ENCODE data around the gene GTSE1.

The GTSE1 gene

DNA sequence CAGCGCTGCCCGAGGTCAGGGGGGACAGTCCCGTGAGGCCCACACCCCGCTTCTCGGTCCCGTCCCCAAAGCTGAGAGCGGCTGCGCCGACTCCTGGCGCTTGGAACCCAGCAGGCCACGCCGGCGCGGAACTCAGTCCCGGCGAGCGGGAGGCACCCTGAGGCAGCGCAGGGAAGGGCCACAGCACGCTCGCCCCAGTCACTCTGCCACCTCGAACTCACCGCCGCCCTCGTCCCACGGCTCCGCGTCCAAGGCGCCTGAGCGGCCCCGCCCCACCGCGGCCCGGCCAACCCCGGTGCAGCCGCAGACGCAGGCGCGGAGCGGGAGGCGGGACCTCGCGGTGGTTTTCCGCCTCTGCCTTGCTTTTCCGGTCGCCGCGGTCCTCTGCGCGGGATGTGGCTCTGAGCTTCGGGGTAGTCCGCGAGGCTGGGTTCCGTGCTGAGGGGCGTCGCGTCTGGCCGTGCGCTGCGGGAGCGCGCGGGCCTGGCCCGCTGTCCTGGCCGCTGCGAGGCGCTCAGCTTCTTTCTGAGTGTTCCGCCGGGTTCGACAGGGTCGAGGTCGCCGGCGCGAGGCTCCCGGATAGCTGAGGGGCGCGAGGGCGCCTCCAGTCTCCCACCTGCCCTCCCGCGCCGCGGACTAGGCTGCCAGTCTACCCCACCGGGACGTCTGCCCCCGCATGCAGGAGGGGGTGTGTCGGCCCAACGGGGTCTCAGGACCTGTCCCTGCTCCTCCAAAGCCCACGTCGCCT, 46.5 kb upstream of the GTSE1 start, which contains the start of gene CDPF1:
Gene CDPF1 (minus strand): TSS at position 259 of the 748 bp plus-strand sequence. CDS start 2,009 bp downstream, outside the sequence.
- H3K9me2 ChIP-seq (replicated peaks; ENCODE audit: insufficient read depth, low read length), result no peaks in the 10 kb centered on the region
- H3K9me3 ChIP-seq (ENCODE audit: insufficient read depth, low read length), result no peaks in the 10 kb centered on the region
- peak within 1 kb of the TSS; percentile 53 for H3K4me2 ChIP-seq (ENCODE audit: low read depth, low read length, poor library complexity, severe bottlenecking)
- H3K9ac ChIP-seq (ENCODE audit: low read length), result peak within 1 kb of the TSS; percentile 87
- 0 out of 2 replicates have a peak, but pooled peaks cover 10% of the 10 kb centered on the region for H3F3A ChIP-seq (ENCODE audit: insufficient read depth)
- H3K79me2 ChIP-seq (ENCODE audit: insufficient read depth, low read length), result no peaks in the 10 kb centered on the region; the same call in 1 of the 2 replicates
- no peaks in the 10 kb centered on the region for H4K20me1 ChIP-seq (ENCODE audit: low read depth, low read length)
- no peaks in the 10 kb centered on the region for H3K36me3 ChIP-seq (ENCODE audit: low read length)
- H2AFZ ChIP-seq (ENCODE audit: low read depth, low read length, severe bottlenecking), result peak within 1 kb of the TSS; percentile 94
- H3K4me3 ChIP-seq (ENCODE audit: insufficient read depth, low read length, poor library complexity, severe bottlenecking), result peak within 1 kb of the TSS; percentile 89
- H3K27ac ChIP-seq (ENCODE audit: low read depth, low read length), result peak within 1 kb of the TSS; percentile 31; the same call in 1 of the 2 replicates
- H3K27me3 ChIP-seq (ENCODE audit: low read length), result no peaks in the 10 kb centered on the region
- TF ChIP-seq EZH2phosphoT487 (conservative IDR thresholded peaks at IDR 0.05; ENCODE audit: low read length), result no peak
- TF ChIP-seq, protein P1, sequence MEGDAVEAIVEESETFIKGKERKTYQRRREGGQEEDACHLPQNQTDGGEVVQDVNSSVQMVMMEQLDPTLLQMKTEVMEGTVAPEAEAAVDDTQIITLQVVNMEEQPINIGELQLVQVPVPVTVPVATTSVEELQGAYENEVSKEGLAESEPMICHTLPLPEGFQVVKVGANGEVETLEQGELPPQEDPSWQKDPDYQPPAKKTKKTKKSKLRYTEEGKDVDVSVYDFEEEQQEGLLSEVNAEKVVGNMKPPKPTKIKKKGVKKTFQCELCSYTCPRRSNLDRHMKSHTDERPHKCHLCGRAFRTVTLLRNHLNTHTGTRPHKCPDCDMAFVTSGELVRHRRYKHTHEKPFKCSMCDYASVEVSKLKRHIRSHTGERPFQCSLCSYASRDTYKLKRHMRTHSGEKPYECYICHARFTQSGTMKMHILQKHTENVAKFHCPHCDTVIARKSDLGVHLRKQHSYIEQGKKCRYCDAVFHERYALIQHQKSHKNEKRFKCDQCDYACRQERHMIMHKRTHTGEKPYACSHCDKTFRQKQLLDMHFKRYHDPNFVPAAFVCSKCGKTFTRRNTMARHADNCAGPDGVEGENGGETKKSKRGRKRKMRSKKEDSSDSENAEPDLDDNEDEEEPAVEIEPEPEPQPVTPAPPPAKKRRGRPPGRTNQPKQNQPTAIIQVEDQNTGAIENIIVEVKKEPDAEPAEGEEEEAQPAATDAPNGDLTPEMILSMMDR (IDR thresholded peaks at IDR 0.05; ENCODE audit: insufficient read depth, low read length, poor library complexity, severe bottlenecking), result no peak

- Histone ChIP-seq H3K4me3 (ENCODE audit: insufficient read depth, low read length, poor library complexity, severe bottlenecking) (peak overlapping the region; percentile 89), H3K36me3 (ENCODE audit: low read length) (no peaks in the 10 kb centered on the region), H3K9me2 (replicated peaks; ENCODE audit: insufficient read depth, low read length) (no peaks in the 10 kb centered on the region), H2AFZ (ENCODE audit: low read depth, low read length, severe bottlenecking) (peak overlapping the region; percentile 47), H3K79me2 (ENCODE audit: insufficient read depth, low read length) (no peaks in the 10 kb centered on the region; the same call in 1 of the 2 replicates), H4K20me1 (ENCODE audit: low read depth, low read length) (no peaks in the 10 kb centered on the region), H3K9me3 (ENCODE audit: insufficient read depth, low read length) (no peaks in the 10 kb centered on the region), H3F3A (ENCODE audit: insufficient read depth) (0 out of 2 replicates have a peak, but pooled peaks cover 10% of the 10 kb centered on the region), H3K27ac (ENCODE audit: low read depth, low read length) (no peak overlapping the region), H3K9ac (ENCODE audit: low read length) (peak overlapping the region; percentile 87), H3K27me3 (ENCODE audit: low read length) (no peaks in the 10 kb centered on the region), H3K4me2 (ENCODE audit: low read depth, low read length, poor library complexity, severe bottlenecking) (peak overlapping the region; percentile 53)
- TF ChIP-seq, protein P1 (IDR thresholded peaks at IDR 0.05; ENCODE audit: insufficient read depth, low read length, poor library complexity, severe bottlenecking), result no peak
- TF ChIP-seq EZH2phosphoT487 (conservative IDR thresholded peaks at IDR 0.05; ENCODE audit: low read length), result no peak
Measured at GRCh38 chr22:46250783-46251125, 45.9 kb upstream of the GTSE1 start.

GRCh38 chr22:46251266-46251665, 45.4 kb upstream of the GTSE1 start:
- Histone ChIP-seq H3K27ac (ENCODE audit: low read depth, low read length) (no peak overlapping the region), H3K36me3 (ENCODE audit: low read length) (no peaks in the 10 kb centered on the region), H3K4me2 (ENCODE audit: low read depth, low read length, poor library complexity, severe bottlenecking) (peak overlapping the region; percentile 53), H3F3A (ENCODE audit: insufficient read depth) (0 out of 2 replicates have a peak, but pooled peaks cover 10% of the 10 kb centered on the region), H2AFZ (ENCODE audit: low read depth, low read length, severe bottlenecking) (peak overlapping the region; percentile 47), H3K79me2 (ENCODE audit: insufficient read depth, low read length) (no peaks in the 10 kb centered on the region; the same call in 1 of the 2 replicates), H3K9me3 (ENCODE audit: insufficient read depth, low read length) (no peaks in the 10 kb centered on the region), H3K4me3 (ENCODE audit: insufficient read depth, low read length, poor library complexity, severe bottlenecking) (peak overlapping the region; percentile 89), H4K20me1 (ENCODE audit: low read depth, low read length) (no peaks in the 10 kb centered on the region), H3K9ac (ENCODE audit: low read length) (peak overlapping the region; percentile 87), H3K9me2 (replicated peaks; ENCODE audit: insufficient read depth, low read length) (no peaks in the 10 kb centered on the region), H3K27me3 (ENCODE audit: low read length) (no peaks in the 10 kb centered on the region)
- TF ChIP-seq, protein P1 (IDR thresholded peaks at IDR 0.05; ENCODE audit: insufficient read depth, low read length, poor library complexity, severe bottlenecking), result no peak
- no peak for TF ChIP-seq EZH2phosphoT487 (conservative IDR thresholded peaks at IDR 0.05; ENCODE audit: low read length)

Measured in SU-DHL-6 (cell line).